NOMO-1 (cell line): ENCODE results near the gene ASB13.

Experiments
- DNase-seq, 2 experiments: peaks; one replicate each; lab custom pipeline; 2025; ENCODE audit not compliant: unreplicated experiment in 2 of 2; lab: John Stamatoyannopoulos, UW

ASB13 gene, protein sequence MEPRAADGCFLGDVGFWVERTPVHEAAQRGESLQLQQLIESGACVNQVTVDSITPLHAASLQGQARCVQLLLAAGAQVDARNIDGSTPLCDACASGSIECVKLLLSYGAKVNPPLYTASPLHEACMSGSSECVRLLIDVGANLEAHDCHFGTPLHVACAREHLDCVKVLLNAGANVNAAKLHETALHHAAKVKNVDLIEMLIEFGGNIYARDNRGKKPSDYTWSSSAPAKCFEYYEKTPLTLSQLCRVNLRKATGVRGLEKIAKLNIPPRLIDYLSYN

DNA sequence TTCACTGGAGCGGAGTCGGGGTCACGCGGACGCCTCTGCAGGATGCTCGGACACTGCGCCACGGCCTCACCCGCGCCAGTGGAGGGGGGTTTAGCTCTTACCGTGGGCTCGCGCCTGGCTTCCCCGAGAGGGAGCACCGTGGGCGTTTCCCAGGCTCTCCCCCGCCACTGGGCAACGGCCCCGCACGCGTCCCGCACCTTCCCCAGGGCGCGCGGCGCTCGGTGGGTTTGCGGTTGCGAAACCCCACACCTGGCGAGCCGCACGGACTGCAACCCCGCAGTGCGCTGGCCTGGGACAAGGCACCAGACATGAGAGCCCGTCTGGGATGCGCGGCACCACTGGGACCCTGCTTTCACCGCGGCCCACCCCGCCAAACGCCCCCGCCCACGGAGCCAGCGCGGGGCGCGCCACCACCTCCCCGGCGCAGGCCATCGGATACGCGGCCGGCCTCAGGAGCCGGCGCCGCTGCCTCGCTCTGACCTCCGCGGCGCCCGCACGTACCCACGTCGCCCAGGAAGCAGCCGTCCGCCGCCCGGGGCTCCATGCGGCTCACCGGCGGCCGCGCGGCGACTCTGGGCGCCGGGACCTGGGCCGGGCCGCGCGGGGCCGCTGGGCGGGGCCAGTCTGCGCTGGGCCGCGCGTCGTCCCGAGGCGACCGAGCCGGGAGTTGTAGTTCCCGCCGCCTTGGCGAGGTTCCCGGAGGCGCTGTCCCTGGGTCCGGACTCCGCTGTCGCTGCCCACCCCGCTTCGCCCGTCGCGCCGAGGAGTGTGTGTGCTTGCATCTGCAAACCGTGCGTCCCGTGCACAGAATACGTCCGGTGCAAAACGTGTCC is at the start of gene ASB13:
Gene ASB13 (minus strand): TSS at position 588 of the 833 bp plus-strand sequence. CDS start 44 bp downstream, at position 544.
- DNase-seq, result peak; percentile 64 to 71

DNA sequence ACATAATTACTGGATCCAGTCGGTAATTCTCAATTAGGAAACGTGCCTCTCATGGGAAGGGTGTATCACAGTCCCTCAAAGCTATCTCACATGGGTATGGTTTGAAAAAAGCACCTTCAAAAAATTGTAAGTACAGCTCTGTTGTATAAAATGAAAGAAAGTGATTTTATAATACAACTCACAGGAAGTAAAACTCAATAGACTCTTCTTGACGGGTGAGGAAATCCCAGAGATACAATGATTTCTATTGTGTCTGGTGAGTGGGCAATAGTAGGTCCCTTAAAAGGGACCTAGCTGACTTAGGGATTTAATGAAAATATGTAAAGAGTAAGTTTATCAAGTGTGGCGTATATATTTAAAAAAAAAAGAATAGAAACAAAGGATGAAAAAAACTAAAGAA is 45.2 kb upstream of the ASB13 start:
- DNase-seq, result no peak

DNA sequence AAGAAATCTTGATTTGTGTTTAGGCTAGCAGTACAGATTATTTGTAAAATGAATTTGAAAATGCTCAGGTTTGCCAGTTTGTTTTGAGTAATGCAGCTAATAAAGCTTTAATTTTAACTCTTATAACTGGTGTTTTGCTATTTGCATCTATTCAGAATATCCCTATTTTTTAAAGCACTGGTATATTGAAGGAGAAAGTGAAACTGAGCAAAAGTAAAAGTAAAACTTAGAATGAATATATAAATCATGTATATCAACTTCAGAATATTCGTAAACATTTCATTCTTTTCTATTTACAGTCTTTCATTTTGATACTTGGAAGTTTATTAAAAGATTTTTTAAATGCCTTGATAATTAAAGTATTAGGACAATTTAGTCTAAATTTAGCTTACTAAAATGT is 44.5 kb upstream of the ASB13 start:
- no peak for DNase-seq

DNA sequence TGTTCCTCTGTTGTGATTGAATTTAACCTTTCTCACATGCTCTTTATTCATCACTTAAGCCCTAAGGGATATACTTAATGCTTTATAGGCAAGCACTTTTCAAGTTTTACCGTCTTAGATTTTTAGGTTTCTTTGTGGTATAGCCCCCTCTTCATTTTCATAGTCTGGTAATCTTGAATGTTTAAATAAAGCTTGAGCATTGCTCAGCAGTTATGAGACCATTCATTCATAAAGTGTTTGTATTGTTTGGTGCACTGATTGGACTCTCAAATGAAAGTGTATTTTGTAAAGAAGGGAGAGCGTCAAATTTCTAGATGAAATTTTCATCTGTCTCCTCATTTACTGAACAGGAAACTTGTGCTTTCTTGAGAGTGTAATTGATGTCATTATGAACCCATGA is 43.5 kb upstream of the ASB13 start:
- no peak for DNase-seq

DNA sequence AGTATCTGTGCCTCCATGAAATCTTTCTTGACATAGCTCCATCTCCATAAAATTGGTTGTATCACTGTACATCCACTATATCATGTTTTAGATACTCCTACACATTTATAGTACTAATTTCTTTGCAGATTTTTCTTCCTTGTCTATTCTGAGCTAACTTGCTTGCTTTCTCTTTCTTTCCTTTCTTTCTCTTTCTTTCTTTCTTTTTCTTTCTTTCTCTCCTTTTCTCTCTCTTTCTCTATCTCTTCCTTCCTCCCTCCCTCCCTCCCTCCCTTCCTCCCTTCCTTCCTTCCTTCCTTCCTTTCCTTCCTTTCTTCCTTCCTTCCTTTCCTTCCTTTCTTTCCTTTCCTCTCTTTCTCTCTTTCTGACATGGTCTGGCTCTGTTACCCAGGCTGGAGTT is 42.0 kb upstream of the ASB13 start:
- DNase-seq, result no peak

DNA sequence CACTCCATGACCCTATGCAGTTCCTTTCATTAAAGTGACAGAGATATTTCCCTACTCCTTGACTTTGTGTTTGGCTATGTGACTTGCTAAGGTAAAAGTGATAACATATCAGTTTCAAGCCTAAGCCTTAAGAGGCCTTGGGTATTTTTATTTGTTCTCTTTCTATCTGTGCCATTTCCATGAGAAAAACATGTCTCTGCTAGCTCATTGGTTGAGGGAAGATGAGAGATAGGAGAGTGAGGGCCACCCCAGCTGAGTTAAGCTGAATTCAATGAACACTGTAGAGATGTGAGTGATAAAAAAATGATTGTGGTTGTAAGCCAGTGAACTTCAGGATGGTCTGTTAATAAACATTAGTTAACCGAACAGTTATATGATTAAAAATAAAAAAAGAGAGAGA is 31.7 kb upstream of the ASB13 start:
- DNase-seq, result no peak

DNA sequence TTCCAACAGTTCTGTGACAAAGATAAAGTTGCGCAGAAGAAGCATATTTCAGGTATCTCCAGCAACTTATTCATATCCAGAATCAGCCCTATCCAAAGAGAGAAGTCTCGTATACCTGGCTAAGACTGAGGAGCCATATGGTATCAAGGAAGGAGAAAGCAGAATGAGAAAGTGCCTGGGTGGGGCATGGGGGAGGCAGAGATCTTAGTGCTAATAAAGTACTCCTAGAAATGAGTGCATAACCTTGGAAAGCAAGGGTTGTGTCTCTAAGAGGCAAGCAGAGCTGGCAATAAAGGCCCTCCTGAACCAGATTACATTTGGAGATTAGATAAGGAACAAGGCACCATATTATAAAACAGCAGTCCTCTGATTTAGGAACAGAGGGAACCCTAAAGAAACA is 30.9 kb upstream of the ASB13 start:
- no peak for DNase-seq

DNA sequence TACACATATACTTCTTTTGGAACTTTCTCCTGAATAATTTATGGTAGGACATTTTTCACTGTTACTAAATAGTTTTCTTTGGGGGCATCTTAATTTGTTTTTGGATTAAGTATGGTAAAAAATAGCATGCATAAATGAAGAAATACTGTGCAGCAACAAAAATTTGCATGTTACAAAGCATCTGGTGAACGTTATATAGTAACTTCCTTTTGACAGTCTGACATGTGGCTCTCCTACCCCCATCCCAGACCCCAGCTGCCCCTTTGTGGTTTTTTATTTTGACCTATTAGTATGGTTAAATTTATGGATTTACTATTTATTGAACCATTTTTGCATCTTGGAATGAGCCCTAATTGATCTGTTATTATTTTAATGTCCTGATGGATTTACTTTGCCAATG is 28.2 kb upstream of the ASB13 start:
- no peak for DNase-seq

DNA sequence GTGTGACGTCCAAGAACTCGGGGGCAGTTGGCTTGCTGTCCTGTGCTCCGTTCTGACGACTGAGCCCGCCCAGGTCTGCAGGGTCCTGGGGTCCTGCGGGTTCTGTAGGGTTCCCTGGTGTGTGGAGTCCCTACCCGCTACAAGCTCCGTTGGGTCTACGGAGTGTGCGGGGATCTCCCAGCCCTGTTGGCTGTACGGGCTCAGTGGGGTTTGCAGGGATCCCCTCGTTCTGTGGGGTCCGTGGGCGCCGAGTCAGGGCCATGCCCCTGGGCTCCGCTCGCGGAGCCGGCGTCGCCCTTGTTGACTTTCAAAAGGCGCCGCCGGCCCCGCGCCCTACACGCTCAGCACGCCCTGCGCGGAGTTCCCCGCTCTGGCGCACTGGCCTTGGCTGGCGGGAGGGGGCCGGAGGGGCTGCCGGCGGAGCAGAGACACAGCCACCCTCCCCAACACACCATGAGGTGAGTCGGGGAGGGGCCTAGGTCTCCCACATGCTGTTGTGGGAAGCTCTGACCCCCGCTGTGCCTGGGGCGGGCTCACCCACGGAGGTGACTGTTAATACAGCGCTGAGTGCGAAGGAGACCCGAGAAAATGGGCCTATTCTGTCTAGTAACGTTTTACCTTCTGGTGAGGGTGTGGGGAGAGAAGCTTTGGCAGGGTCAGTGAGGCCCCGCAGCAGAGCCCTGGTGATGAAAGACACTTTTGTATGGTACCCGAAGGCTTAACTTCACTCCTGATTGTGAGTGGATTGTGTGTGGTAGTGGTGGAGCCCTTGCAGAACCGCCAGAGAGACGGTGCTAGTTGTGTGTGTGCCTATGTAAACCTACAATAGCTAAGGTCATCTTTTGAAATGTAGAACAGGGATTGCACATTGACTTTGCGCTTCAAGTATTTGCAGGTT is 26.3 kb upstream of the ASB13 start:
- no peak for DNase-seq

DNA sequence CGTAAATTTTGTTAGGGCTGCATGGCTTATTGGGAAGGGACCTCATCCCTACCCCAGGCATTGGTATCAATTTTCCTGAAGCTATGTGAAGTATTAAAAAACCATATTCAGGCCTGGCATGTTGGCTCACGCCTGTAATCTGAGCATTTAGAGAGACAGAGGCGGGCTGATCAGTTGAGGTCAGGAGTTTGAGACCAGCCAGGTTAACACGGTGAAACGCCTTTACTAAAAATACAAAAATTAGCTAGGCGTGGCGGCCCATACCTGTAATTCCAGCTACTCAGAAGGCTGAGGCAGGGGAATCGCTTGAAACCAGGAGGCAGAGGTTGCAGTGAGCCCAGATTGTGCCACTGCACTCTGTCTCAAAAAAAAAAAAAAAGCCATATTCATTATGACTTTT is 25.4 kb upstream of the ASB13 start:
- no peak for DNase-seq

DNA sequence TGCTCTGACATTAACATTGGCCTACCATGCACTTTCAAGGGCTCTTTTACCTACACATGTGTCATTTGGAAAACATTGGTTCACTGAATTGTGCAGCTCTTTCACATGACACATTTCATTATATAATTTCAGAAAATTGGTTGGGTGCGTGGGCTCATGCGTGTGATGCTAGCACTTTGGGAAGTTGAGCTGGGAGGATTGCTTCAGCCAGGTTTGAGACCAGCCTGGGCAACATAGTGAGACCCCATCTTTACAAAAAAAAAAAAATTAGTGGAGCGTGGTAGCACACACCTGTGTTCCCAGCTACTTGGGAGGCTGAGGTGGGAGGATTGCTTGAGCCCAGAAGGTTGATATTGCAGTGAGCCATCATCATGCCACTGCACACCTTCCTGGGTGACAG is 22.2 kb upstream of the ASB13 start:
- DNase-seq, result no peak

DNA sequence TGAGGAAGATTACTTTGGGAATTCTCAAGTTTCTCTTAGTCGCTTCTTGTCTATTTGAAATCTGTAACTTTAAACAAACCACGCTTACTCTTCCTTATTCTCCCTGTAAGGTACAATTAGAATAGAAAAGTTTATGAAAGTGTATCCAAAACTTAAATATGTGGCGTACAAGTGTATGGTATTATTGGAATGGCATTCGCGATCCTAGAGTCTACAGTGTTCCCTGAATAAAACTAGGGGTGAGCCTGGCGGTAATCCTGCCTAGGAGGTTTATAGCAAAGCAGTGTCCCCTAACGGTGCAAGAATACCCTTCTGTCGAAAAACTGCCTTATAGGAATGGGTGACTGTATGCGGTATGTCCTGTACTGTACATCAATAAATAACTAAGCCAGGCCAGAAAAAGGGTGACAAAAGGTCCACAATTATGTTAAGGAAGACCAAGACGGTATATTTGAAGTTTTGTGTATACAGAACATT is 19.4 kb upstream of the ASB13 start:
- peak in 1 of 2 experiments; percentile 19 for DNase-seq

DNA sequence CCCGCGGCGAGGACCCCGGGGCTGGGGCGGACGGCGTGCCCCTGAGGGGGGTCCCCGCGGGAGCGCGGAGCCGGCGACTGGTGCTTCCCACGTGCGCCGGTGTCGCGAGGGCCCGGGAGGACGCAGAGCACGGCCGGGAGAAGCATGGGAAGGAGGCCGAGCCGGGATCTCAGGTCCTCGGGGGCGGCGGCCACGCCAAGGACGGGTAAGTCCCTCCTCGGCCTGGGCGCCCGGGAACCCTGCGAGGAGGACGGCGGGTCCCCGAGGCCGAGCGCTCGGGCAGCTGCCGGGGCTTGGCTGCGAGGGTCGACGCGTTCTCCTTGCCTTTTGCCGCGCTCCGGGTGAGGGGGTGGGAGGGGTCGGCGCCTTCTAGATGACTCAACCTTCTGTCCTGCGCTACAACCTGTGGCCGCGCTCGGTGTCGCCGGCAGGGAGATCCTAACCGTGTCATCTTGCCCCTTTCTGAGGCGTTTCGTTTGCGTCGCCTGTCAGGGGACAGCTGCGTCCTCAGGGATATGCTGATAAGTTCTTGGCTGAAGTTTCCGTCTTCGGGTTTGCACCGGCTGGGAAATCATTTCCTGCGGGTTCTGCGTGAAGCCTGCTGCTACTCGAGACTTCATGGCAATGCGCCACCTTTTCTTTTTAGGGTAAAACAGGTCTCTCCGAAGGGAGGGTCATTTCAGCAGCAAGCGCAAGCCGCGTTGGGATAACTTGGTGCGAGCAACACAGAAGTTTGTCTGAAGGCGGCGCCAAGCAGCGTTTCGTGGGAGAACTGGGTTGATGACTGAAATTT is 18.8 kb upstream of the ASB13 start:
- peak; percentile 60 to 74 for DNase-seq

DNA sequence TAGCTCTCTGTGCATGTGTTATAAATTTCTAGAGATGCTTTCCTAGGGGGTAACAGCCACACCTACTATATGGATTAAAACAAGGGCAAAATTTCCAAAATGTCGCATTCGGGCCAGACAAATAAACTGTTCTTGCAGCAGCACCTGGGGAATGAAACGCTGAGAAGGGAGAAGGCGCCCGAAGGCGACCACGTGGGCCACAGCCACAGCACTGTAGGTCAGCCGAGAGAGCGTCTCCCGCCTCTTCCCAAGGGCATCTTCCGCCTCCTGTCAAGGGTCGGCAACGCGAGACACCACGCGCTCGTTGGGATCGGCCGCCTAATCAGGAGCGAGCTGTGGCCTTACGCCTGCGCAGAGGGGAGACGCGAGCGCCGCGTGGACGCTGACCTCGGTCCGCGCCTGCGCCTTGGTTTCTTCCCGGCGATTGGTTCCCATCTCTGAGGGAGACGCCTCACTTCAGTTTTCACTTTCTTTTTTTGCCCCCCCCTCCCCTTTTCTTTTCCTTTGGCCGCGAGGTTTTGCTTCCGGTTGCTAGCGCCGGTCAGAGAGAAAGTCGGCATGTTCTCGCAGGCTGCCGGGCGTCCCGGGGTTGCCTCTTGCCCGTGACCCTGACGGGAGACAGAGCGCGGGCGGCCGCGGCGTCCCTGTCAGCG is 18.0 kb upstream of the ASB13 start, which contains the start of gene TASOR2:
Gene TASOR2 (plus strand): TSS at position 521 of the 653 bp plus-strand sequence. CDS start 35,805 bp downstream, outside the sequence.
- peak; percentile 96 to 98 for DNase-seq

DNA sequence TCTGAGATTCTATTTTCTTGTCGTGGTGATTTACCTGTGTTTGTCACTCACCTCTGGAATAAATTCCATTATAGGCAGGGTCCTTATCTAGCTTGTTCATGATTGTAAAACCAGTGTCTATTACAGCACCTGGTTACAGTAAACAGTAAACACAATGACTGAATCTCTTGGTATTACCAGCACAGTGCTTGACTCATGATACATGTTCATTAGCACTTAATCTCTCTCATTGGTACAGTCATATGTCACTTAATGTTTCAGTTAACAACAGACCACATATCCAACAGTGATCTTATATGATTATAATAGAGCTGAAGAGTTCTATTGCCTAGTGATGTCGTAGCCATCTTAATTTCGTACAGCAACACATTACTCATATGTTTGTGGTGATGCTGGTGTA is 16.7 kb upstream of the ASB13 start:
- no peak for DNase-seq

DNA sequence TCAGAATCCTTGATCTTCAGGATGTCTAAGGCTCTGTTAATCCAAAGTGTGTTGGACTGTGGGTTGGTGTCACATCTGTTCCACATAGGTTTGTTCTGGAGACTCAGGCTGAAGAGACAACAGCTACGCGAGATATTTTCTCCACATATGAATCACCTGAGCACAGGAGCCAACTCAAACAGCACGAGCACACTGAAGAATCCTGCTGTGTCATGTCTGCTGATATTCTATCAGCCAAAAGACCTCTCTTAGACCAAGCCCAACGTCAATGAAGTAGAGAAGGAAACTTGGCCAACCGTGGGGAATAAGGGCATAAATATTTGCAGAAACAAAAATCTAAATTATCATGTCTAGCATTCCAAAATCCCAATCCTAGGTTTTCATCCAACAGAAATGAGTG is 15.5 kb upstream of the ASB13 start:
- DNase-seq, result no peak

DNA sequence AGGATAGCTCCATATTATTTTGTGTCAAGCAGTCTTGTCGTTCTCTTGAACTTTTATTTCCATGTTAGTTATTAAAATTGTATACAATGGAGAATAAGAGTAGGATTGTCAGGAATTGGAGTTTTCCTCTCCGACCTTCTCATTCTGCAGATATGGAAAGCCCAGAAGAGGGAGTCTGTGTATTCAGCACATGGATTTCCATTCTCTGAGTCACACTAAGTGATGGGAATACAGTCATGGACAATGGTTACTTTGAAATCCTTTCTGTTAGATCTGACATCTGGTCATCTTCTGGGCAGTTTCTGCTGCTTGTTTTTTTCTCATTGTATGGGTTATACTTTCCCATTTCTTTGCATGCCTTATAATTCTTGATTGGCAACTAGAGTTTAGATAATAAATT is 13.2 kb upstream of the ASB13 start:
- no peak for DNase-seq

DNA sequence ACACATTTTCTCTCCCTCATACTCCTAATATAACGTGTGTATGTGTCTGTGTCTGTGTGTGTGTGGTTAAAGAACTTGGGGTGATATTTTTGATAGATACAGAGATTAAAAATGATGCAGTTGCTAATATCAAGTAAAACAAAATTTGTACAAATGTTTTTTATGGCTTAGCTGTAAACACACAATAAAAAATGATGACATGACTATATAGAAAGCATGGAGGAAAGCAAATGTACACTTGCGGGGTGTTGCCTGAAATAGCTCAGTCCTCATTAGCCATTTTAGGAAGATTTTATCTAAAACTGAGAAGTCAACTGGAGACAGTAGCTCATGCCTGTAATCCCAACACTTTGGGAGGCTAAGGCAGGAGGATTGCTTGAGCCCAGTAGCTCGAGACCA is 12.6 kb upstream of the ASB13 start:
- DNase-seq, result no peak

DNA sequence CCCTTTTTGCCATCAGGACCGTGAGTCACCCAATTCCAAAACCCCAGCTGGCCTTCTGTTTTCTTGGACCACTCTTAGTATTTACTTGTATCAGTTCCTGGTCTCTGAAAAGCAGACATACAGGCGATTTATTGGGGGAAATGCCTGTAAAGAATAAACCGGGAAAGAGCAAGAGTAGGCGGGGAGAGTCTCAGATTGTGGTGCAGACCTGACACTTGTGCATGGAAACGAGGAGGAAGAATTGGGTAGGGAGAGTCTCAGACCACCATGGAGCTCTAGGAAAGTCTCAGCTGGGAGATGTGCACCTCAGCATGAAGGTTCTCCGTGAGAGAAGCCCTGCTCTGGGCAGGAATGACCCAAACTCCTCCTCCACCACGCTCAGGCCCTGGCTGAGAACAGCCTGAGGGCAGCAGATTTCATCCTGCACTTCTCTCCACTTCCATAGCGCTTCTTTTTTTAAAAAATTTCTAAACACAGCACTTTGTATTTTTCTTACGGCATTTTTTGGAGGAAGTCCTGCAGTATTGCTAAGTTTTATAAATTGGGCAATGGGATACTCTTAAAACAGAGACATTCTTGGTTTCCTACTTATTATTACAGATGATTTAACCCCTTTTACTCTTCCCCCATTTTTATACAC is 12.1 kb upstream of the ASB13 start:
- DNase-seq, result no peak
